DMS53 treated with DMSO at 0.1 percent for 48 hours (cell line): Measurements from ENCODE around the gene ITPR1.

Experiments
- DNase-seq: peaks from one replicate; lab custom pipeline; 2025; ENCODE audit not compliant: unreplicated experiment; lab: John Stamatoyannopoulos, UW

The ITPR1 gene

DNA sequence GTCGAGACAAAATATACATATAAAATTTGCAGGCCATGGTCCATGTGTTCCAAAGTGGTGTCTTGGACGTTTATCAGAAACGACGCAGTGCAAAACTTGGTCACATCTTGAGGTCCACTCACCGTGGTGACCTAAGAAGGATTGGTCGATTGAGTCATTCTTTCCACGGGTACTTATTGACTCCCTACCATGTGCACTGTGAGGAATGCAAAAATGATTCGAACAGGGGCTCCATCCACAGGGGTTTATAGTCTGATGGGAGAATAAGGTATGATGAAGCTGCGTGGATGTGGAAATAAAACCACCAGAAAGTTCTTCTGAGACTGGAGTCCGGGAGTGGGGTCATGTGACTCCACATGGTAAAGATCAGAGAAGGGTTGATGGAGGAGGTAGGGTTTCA, 185.2 kb downstream of the ITPR1 start:
- DNase-seq: no peak

DNA sequence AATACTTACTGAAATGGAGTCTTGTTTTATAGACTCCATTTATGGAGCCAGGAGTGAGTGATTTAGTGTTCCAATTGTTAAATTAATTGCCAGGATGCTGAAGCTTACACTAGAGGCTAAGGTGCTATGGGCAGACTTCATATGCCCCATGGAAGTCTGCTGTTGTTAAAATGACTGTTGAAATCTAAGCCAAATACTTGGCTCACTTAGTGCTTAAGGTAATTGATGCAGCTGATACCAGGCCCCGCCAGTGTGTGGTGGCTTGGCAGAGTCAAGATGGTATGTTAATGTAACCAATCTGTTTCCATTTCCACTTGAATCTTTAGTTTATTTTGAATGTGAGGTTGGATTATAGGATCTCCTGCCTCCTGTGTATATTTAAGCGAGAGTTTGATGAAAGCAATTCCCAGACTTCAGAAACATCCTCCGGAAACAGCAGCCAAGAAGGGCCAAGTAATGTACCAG, 187.1 kb downstream of the ITPR1 start:
- no peak for DNase-seq

DNA sequence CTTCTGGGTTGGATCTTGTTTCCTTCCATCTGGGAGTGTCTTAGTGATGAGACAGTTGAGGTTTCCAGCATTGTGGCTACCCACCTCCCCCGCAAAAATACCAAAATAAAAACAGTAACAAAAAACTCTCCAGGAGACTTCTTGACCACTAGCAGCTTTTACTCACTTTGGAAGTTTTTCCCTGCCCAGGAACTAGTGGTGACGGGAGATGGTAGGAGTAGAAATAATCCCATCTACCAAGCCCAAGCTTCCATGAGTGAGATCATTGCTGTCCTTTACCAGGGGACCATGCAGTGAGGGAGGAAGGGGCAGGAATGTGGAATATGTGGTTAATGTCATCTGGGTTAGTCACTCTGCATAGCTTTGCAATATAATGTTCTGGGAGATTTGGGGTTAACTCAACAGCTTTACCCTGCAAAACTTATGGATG, 187.7 kb downstream of the ITPR1 start:
- no peak for DNase-seq

DNA sequence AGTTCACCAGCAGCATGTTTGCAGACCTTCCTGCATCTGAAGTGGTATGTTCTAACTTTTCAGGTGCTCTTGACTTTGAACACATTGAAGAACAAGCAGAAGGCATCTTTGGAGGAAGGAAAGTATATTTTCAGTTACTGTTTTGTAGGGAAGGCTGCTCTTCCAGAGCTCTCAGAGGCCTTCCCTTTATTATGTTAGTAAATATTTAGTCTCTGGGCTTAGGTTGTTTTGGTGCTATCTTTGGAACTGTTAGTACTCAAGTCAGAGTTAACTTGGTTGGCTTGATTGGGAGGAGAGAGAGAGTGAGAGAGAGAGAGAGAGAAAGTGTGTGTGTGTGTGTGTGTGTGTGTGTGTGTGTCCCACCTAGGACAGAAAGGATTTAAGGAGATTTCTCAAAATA, 188.2 kb downstream of the ITPR1 start:
- no peak for DNase-seq

DNA sequence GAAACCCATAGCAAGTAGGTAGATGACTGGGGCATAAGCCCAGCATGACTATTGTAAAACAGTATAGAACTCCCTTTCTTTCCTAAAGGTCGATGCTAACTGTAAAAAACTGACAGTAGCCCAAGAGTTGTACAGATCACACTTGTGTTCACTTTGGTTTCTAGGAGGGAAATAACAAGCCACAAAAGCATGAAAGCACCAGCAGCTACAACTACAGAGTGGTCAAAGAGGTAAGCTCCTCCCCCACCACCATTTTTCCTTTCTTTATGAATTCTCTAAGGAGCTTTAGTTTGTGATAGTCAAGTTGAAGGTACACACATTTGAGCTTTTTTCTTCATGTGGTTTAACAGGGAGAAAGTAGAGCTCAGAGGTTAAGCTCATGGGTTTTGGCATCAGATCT, 191.0 kb downstream of the ITPR1 start:
- no peak for DNase-seq

DNA sequence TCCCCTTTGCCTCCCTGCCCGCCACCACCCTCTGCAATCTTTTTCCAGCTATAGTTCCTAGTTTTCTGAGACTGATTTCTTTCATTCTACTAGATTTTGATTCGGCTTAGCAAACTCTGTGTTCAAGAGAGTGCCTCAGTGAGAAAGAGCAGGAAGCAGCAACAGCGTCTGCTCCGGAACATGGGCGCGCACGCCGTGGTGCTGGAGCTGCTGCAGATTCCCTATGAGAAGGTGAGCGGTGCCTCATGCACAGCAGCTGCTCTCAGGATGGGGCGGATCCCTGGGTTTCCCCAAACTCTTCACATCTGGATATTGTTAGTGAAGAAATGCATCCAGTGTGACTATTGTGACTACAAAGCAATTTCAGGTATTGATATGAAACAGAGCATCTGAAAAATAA, 191.8 kb downstream of the ITPR1 start:
- DNase-seq: no peak

DNA sequence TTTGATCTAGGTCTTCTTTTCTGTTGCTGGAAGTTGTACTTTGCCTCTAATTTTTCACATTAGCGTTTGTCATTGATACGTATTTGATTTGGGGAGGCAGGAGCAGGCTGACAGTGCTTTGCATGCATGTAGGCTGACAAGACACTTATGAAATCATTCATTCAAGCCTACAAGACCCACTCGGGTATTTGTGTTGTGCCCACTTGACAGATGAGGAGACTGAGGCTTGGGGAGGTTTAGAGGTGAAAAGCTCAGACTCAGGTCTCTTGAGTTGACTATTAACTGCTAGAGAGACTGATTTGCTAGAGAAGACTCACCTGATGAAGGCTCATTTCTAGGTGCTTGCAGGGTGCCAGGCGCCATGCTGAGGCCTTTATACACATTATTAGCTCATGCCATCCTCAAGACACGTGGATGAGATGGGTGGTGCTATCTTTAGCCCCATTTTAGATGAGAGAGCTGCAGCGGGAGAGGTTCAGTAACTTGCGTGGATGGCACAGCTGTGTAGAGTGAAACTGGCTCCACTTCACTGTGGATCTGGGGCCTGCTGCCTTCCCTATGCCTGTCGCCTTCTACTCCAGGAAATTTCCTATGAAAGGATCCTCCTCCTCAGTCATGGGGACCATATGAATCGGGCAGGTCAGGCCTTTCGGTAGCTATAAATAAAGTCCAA, 192.7 kb downstream of the ITPR1 start:
- no peak for DNase-seq

DNA sequence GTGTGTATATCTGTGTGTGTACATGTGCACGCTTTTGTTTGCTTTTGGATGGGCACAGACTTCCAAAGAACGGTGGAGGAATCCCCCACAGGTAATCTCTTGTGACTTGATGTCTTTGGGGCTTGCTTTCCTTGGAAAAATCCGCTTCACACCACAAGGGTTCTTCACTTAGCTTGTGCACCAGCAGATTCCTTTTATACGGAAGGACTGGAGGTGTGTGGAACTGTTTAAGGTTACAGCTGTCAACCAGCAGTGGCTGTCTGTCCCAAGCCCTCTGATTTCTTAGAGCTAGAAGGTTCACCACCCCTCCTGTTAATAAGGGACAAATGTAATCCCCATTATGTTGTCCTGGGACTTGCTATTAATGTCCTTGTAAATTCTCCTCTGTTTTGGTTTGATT, 193.5 kb downstream of the ITPR1 start:
- no peak for DNase-seq

DNA sequence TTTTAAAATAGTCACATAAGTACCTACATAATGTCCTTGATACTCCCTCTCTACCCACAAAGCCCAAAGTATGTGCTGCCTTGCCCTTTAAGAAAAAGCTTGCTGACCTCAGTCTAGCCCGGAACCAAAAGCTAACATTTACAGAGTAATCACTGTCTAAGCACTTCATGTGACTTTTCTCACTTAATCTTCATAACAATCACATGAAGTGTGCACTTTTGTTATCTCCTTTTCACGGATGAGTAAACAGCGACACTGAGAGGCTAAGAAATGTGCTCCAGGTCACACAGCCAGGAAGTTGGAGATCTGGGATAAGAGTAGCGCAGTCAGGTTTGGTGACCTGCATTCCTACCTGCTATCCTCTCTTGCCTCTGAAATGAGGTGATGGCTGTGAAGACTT, 194.0 kb downstream of the ITPR1 start:
- DNase-seq: no peak

DNA sequence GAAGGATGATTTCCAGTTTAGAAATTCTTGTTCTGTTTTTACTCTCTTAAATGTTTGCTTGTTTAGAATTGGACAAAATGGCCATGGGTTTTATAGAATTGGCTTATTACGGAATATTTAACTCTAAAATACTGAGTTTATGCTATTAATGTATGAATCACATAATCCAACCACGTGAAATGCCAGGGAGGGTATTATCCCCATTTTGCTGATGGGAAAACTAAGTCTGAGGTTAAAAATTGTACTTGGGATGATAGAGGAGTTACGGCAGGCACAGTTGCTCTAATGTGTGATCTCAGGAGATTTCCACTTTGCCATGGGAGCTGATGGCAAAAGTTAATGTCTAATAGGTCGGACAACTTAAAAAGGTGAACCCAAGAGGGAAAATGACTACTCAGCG, 194.4 kb downstream of the ITPR1 start:
- DNase-seq: no peak

DNA sequence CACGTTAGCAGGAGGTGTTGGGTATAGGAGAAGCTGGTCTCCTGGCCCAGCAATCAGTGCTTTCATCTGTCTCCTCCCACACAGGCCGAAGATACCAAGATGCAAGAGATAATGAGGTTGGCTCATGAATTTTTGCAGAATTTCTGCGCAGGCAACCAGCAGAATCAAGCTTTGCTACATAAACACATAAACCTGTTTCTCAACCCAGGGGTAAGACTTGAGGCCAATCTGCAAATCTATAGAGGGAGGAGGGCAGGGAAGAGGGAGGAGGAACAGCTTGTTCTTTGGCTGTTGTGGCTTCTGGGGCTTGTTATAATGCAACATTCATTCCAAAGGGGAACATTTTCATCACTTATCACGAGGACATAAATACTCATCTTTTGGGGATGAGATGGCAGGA, 195.3 kb downstream of the ITPR1 start:
- DNase-seq: no peak

DNA sequence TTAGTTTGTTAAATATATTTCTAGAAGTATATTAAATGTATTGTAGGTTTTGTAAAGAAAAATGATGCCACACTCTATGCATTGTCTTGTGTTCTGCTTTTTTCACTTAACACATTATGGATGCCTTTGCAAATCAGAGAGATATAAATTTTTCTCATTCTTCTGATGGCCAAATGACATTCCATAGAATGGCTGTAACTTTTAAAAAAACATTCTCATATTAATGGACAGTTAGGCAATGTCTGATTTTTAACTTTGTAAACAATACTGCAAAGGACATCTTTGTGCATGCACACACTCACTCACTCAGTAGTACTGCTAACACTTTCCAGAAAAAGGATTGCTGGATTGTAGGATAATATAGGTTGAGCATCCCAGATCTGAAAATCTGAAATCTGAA, 195.9 kb downstream of the ITPR1 start:
- no peak for DNase-seq

DNA sequence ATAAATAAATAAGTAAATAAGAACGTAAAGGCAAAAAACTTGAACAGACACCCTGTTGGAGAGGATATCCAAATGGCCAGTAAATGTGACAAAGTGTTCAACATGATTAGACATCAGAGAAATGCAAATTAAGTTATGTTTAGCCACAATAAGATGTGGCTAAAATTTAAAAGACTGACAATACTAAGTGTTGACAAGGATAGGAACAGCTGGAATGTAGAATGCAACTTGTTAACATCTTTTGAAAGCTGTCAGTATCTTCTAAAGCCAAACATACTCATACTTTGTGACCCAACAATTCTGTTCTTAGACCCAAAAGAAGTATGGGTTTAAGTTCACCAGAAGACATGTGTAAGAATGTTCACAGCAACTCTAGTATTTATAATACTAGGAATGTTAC, 197.1 kb downstream of the ITPR1 start:
- no peak for DNase-seq

DNA sequence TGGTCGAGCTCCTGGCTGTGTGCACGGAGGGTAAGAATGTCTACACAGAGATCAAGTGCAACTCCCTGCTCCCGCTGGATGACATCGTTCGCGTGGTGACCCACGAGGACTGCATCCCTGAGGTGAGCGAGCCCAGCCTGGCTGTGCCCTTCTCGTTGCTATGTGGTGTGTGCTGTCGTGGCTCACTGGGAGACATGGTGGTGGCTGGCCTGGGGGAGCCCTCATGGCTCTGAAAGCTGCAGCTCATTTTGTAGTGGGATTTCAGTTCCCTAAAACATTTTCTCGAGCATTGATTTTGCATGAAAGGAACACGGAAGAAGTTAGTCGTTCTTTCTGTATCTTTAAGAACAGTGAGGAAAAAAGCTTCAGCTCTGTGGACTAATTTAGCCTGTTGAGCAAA, 200.5 kb downstream of the ITPR1 start:
- DNase-seq: no peak

DNA sequence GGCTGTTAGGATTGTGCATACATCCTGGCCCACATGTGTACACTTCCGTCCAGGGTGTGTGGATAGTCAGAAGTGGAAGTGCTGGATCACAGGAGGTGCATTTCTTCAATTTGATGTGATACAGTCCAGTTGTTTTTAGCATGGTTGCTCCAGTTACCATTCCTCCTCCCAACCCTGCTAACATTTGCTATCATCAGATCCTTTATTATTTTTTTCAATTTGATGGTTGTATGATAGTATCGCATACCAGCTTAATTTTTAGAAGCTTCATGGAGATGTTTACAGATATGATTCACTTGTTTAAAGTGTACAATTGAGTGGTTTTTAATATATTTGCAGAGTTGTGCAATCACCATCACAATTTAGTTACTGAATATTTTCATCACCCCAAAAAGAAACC, 202.7 kb downstream of the ITPR1 start:
- DNase-seq: no peak

DNA sequence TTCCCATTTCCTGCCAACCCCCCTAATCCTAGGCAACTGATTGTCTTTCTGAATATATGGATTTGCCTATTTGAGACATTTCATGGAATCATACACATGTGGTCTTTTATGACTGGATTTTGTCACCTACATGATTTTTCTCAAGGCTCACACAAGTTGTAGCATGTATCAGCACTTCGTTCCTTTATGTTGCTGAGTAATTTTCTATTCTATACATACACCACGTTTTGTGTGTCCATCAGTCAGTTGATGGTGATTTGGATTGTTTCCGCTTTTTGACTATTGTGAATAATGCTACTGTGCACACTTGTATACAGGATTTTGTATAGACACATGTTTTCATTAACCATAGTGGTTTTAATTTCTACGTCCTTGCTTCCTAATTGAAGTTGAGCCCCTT, 203.1 kb downstream of the ITPR1 start:
- DNase-seq: no peak

DNA sequence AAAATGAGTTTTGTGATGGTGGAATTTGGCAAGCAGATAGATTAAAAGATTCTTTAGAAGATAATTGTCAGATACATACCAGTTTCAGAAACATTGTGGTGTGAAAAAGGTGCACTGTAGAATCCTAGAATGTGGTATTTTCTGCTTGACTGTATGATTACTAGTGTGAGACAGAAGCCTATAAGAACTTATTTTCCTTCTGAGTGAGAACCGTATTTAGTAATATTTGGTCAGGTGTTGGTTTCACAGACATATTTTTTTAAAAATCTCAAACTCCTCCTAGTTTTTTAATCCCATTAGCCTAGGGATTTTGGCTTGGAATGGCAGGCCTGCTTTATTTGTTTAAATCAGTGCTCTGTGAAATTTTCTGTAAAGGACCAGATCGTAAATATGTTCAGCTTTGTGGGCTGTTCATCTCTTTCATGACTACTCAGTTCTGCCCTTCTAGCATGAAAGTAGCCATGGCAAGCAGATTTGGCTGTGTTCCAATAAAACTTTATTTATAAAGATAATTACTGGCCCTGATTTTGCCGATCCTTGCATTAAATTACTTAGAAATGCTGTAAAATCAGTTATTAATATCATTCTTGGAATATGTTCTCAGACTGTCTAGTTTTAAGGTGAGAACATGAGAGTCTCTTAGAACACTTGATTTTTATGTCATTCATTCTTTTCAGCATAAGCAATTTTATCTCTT, 205.1 kb downstream of the ITPR1 start:
- DNase-seq: no peak

DNA sequence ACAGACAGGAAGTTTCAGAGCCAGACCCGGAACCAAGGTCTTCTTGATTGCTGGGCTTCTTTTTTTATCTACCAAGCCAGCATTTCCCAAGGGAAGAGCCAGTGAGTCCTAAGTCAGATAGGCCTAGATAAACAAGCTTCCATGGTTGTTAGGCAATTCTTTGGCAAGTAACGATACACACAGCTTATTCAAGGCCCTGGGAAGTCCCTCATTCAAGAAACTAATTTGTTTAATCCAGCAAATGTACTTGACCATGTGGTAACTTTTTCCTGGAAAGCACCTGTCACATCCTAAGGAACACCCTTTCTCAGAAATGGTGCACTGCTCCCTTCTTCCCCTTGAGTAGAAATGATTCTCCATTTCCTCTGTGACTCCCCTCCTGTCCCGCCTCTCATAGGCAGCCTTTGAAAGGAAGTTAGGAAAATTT, 209.9 kb downstream of the ITPR1 start:
- DNase-seq: no peak

DNA sequence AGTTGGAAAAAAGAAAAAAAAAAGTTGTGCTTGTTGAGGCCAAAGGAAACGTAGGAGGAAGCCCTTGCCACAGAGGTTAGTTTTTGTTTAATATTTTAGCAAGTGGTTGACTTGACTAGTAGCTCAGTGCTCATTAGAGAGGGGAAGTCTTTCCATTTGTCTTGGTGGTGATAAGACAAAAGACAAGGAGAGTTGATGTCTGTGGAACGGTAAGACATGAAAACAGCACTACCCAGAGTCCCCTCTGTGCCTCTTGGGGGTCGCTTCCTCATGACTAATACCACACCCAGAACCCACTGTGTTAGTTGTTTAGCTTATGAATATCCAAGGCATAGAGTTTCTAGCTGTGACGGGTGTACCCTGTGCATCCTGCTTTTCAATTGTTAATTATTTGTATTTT, 211.4 kb downstream of the ITPR1 start:
- DNase-seq: no peak

DNA sequence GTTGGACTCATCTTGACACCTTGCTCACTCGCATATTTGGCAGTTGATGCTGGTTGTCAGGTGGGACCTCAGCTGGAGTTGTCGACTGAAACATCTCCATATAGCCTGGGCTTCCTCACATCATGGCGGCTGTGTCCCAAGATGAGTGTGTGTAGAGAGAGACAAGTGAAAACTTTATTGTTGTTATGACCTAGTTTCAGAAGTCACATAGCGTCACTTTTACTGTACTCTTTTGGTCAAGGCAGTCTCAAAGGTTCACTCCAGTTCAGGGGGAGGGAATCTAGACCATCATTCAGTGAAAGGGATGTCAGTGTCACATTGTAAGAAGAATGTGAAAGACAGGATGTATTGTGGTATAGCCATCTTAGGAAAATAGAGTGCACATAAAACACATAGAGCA, 214.2 kb downstream of the ITPR1 start:
- DNase-seq: no peak

DNA sequence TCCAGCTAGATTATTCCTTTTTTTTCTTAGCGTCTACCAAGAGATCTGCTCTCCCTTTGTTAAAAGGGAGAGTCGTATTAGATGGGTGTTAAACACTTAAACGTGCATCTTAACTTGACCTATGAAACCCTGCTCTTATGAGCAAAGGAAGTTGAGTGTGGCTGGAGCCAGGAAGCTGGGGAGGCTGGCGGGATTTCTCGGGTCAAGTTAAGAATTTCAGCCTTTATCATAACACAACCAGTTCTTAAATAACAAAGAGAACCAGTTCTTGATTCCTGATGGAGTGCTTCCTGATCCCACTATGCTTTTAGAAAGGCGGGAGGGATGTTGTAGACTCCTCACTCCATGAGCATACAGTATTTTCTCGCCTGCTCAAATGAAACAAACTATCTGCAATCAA, 215.1 kb downstream of the ITPR1 start:
- DNase-seq: no peak

DNA sequence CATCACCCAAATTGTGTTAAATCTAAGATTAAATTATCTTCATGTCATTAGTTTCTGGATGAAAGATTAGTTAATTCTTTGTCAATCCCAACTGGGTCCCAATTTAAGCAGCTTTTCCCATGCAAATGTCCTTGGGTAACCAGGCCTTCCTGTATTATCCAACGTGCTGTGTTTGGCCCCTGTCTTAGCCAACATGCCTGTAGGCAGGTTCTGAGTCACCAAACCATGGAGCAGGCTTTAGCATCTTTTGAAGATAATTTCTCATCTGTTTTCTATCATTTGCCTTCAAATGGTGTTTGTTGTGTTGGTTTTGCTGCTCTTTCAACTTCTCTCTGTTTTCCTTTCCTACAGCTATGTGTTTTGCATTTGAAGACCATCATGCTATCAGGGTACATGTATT, 216.2 kb downstream of the ITPR1 start:
- DNase-seq: no peak

DNA sequence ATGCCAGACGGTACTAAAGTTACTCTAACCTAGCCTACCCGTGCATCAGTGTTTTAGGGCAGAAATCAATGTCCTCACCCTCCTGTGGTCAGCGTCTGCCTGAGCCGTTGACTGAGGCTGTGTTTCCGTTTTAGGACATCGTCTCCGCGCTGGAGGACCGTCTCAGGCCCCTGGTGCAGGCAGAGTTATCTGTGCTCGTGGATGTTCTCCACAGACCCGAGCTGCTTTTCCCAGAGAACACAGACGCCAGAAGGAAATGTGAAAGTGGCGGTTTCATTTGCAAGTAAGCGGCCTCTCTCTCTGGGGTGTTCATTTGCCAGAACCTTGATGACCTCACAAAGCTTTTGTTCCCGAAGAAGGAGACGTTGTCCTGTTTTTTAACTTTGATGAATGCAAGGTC, 217.0 kb downstream of the ITPR1 start:
- DNase-seq: no peak
